Measurements from ENCODE around the gene RNF112. TPM values are rescaled to one million over a fixed set of nuclear protein-coding genes. Genes with fewer than 3 reads are reported as not detected.

The RNF112 gene
- total RNA-seq, 1 donor from 2014 or later: 0.26 TPM

- FAIRE-seq: no peak
Measured at GRCh38 chr17:19421926-19422325, 10.9 kb downstream of the RNF112 start.

GRCh38 chr17:19424934-19425868, 14.2 kb downstream of the RNF112 start:
- TF ChIP-seq CTCF (IDR thresholded peaks at IDR 0.05; ENCODE audit: insufficient read depth, low read length, severe bottlenecking): no peak
- FAIRE-seq: no peak
- no peak overlapping the region for H3K4me3 ChIP-seq (ENCODE audit: low read depth, low read length)
- DNase-seq (ENCODE audit: low read depth): no peak
- H3K36me3 ChIP-seq (ENCODE audit: control insufficient read depth, insufficient read depth, low read length): no peaks in the 10 kb centered on the region
- H3K27me3 ChIP-seq (ENCODE audit: control insufficient read depth, insufficient read depth, low read length): no peaks in the 10 kb centered on the region

More at GRCh38 chr17:19421926-19422325, 10.9 kb downstream of the RNF112 start:
- Histone ChIP-seq H3K27me3 (ENCODE audit: control insufficient read depth, insufficient read depth, low read length) (no peaks in the 10 kb centered on the region), H3K36me3 (ENCODE audit: control insufficient read depth, insufficient read depth, low read length) (no peaks in the 10 kb centered on the region), H3K4me3 (ENCODE audit: low read depth, low read length) (no peak overlapping the region)
- no peak for DNase-seq (ENCODE audit: low read depth)
- TF ChIP-seq CTCF (IDR thresholded peaks at IDR 0.05; ENCODE audit: insufficient read depth, low read length, severe bottlenecking): no peak

GRCh38 chr17:19426631-19427030, 15.6 kb downstream of the RNF112 start:
- no peak for TF ChIP-seq CTCF (IDR thresholded peaks at IDR 0.05; ENCODE audit: insufficient read depth, low read length, severe bottlenecking)
- FAIRE-seq (peak; percentile 52), DNase-seq (ENCODE audit: low read depth) (no peak)
- no peaks in the 10 kb centered on the region for H3K27me3 ChIP-seq (ENCODE audit: control insufficient read depth, insufficient read depth, low read length)
- H3K4me3 ChIP-seq (ENCODE audit: low read depth, low read length): no peak overlapping the region
- no peaks in the 10 kb centered on the region for H3K36me3 ChIP-seq (ENCODE audit: control insufficient read depth, insufficient read depth, low read length)

- no peaks in the 10 kb centered on the region for H3K36me3 ChIP-seq (ENCODE audit: control insufficient read depth, insufficient read depth, low read length)
- no peak for TF ChIP-seq CTCF (IDR thresholded peaks at IDR 0.05; ENCODE audit: insufficient read depth, low read length, severe bottlenecking)
- no peak overlapping the region for H3K4me3 ChIP-seq (ENCODE audit: low read depth, low read length)
- no peak for FAIRE-seq
- DNase-seq (ENCODE audit: low read depth): no peak
- H3K27me3 ChIP-seq (ENCODE audit: control insufficient read depth, insufficient read depth, low read length): no peaks in the 10 kb centered on the region
Measured at GRCh38 chr17:19431691-19432090, 20.7 kb downstream of the RNF112 start.

- TF ChIP-seq CTCF (IDR thresholded peaks at IDR 0.05; ENCODE audit: insufficient read depth, low read length, severe bottlenecking): no peak
- H3K4me3 ChIP-seq (ENCODE audit: low read depth, low read length): no peak overlapping the region
- FAIRE-seq (no peak), DNase-seq (ENCODE audit: low read depth) (no peak)
- no peaks in the 10 kb centered on the region for H3K27me3 ChIP-seq (ENCODE audit: control insufficient read depth, insufficient read depth, low read length)
- H3K36me3 ChIP-seq (ENCODE audit: control insufficient read depth, insufficient read depth, low read length): no peaks in the 10 kb centered on the region
Measured at GRCh38 chr17:19433255-19433654, 22.2 kb downstream of the RNF112 start.

All from bronchial epithelial cell (primary cell).